Ascending aorta (tissue), 2 donors: ENCODE data around the gene DTL. TPM values are rescaled to one million over a fixed set of nuclear protein-coding genes. Genes with fewer than 3 reads are reported as not detected.

Experiments used
- DNase-seq, 2 donors: peaks; one replicate each; pipeline ENCODE4 v3.0.0-alpha.2; 2019; ENCODE audit warnings: low spot score in 2 of 2
- H3K27ac ChIP-seq, 2 donors: fragments of 200-600 bp; sonication (generic); one replicate each; pipeline ENCODE4 v1.5.1; 2016 to 2017; ENCODE audit warnings: mild to moderate bottlenecking in 1 of 2
- H3K27me3 ChIP-seq: fragments of 200-600 bp; sonication (generic); one replicate; pipeline ENCODE4 v1.5.1; 2017
- H3K36me3 ChIP-seq, 2 donors: fragments of 200-600 bp; sonication (generic); one replicate each; pipeline ENCODE4 v1.5.1; 2016
- H3K4me1 ChIP-seq, 2 donors: fragments of 200-600 bp; sonication (generic); one replicate each; pipeline ENCODE4 v1.5.1; 2016 to 2017; ENCODE audit warnings: mild to moderate bottlenecking in 1 of 2
- H3K4me3 ChIP-seq, 2 donors: fragments of 200-600 bp; sonication (generic); one replicate each; pipeline ENCODE4 v1.5.1; 2016 to 2017; ENCODE audit warnings: mild to moderate bottlenecking in 1 of 2
- H3K9me3 ChIP-seq, 2 donors: fragments of 200-600 bp; sonication (generic); one replicate each; pipeline ENCODE4 v1.5.1; 2016
- CTCF ChIP-seq, 3 experiments: fragments of 200-600 bp in 2 of 3; fragments of 450-650 bp in 1 of 3; sonication (generic) in 2 of 3; IDR thresholded peaks; one replicate each; pipeline ENCODE4 v1.5.1; 2016 to 2019; ENCODE audit warnings: antibody characterized with exemption in 3 of 3, mild to moderate bottlenecking in 1 of 3, moderate library complexity in 1 of 3
- intact Hi-C: fragments of 100-400 bp; cut with DNase I; formaldehyde crosslinking; loops from one replicate; pipeline ENCODE4 v1.15.1; 2023
- total RNA-seq: library from RNA; depleted of rRNA; stranded (reverse); fragments of >200 nt; gene quantifications from one replicate; pipeline ENCODE4 v1.1.0, GENCODE V29; 2016

The DTL gene
- total RNA-seq, 1 donor from 2014 or later = not detected

- intact Hi-C loops = no loop called here
- Histone ChIP-seq H3K36me3 (no peaks in the 10 kb centered on the region), H3K27me3 (no peaks in the 10 kb centered on the region), H3K4me3 (no peak overlapping the region), H3K9me3 (peaks cover 0 to 12% of the 10 kb centered on the region in 2 donors), H3K4me1 (no peaks in the 10 kb centered on the region), H3K27ac (no peak overlapping the region)
- no peak for DNase-seq
- no peak for TF ChIP-seq CTCF (IDR thresholded peaks at IDR 0.05)
Observed at GRCh38 chr1:212098771-212099170, 63.2 kb downstream of the DTL start.

GRCh38 chr1:212101251-212101650 lies 65.7 kb downstream of the DTL start:
- Histone ChIP-seq H3K36me3 (no peaks in the 10 kb centered on the region), H3K27ac (no peak overlapping the region), H3K9me3 (peaks cover 0 to 12% of the 10 kb centered on the region in 2 donors), H3K4me3 (no peak overlapping the region), H3K4me1 (peaks cover 0 to 3% of the 10 kb centered on the region in 2 donors), H3K27me3 (no peaks in the 10 kb centered on the region)
- intact Hi-C loops = no loop called here
- TF ChIP-seq CTCF (IDR thresholded peaks at IDR 0.05) = no peak
- DNase-seq = no peak

GRCh38 chr1:212101735-212102134 lies 66.2 kb downstream of the DTL start:
- Histone ChIP-seq H3K27ac (no peak overlapping the region), H3K27me3 (no peaks in the 10 kb centered on the region), H3K4me3 (no peak overlapping the region), H3K4me1 (peaks cover 0 to 3% of the 10 kb centered on the region in 2 donors), H3K9me3 (peaks cover 0 to 11% of the 10 kb centered on the region in 2 donors), H3K36me3 (no peaks in the 10 kb centered on the region)
- no peak for DNase-seq
- TF ChIP-seq CTCF (IDR thresholded peaks at IDR 0.05) = no peak
- intact Hi-C loops = no loop called here

- intact Hi-C loops = no loop called here
- DNase-seq = no peak
- H3K36me3 ChIP-seq = no peaks in the 10 kb centered on the region
- peak overlapping the region in 1 of 2 donors; percentile 29 for H3K27ac ChIP-seq
- peaks cover 0 to 3% of the 10 kb centered on the region in 2 donors for H3K4me1 ChIP-seq
- no peak for TF ChIP-seq CTCF (IDR thresholded peaks at IDR 0.05)
- no peaks in the 10 kb centered on the region for H3K9me3 ChIP-seq
- no peak overlapping the region for H3K4me3 ChIP-seq
- no peaks in the 10 kb centered on the region for H3K27me3 ChIP-seq
Observed at GRCh38 chr1:212104586-212105325, 69.2 kb downstream of the DTL start.

GRCh38 chr1:212106286-212106792 lies 70.8 kb downstream of the DTL start:
- no peaks in the 10 kb centered on the region for H3K27me3 ChIP-seq
- no peak for DNase-seq
- no peaks in the 10 kb centered on the region for H3K9me3 ChIP-seq
- H3K27ac ChIP-seq = no peak overlapping the region
- no peak for TF ChIP-seq CTCF (IDR thresholded peaks at IDR 0.05)
- intact Hi-C loops = no loop called here
- H3K36me3 ChIP-seq = no peaks in the 10 kb centered on the region
- no peak overlapping the region for H3K4me3 ChIP-seq
- H3K4me1 ChIP-seq = peaks cover 0 to 3% of the 10 kb centered on the region in 2 donors
